CD4-positive, alpha-beta T cell treated with Interleukin-12 subunit alpha and Interleukin-12 subunit beta, for 1 hour (primary cell): ENCODE results near the gene REEP1.
"Not testable (repeated sequence)": the region's sequence is repeated elsewhere in the genome, so short reads cannot be mapped to it uniquely, and the experiment has no call there.

Source experiments
- DNase-seq: peaks from one replicate; pipeline ENCODE4 v3.0.0-alpha.2; 2020

REEP1 gene

DNA sequence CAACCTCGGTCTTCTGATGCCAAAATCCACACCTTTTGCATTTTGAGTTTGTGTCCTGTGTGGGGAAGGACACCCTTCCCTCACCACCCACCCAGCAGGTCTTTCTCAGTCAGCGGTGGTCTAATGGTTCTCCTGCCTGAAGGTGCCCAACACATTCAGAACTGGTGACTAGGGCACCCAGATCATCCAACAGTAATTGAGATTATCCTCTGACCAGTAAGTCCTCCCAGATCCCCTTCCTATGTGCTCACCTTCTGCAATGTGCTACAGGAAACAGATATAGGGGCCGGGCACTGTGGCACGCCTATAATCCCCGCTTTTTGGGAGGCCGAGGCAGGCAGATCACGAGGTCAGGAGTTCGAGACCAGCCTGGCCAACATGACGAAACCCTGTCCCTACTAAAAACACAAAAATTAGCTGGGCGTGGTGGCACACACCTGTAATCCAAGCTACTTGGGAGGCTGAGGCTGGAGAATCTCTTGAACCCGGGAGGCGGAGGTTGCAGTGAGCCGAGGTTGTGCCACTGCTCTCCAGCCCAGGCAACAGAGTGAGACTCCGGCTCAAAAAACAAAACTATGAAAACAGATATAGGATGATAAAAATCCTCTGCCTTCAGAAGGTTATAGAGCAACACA is 56.2 kb downstream of the REEP1 start:
- no peak for DNase-seq

- no peak for DNase-seq
These were observed 57.2 kb downstream of the REEP1 start for GRCh38 chr2:86280191-86280667.

DNA sequence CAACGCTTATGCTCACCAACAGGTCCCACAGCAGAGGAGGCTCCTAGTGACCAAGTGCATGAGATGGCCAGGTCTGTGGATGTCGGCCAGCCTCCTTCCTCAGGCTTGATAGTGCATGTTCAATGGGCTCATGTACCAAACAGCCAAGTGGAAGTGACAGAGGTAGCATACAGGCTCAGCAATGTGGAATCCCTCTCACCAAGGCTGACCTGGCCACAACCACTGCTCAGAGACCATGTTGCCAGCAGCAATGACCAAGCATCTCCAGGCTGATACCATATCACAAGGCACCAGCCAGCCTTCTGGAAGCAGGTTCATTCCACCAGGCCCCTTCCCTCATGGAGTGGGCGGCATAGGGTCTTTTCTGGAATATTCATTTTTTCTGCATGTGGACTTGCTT is 61.5 kb downstream of the REEP1 start:
- no peak for DNase-seq

- no peak for DNase-seq
These were observed 62.0 kb downstream of the REEP1 start for GRCh38 chr2:86275384-86275799.

DNA sequence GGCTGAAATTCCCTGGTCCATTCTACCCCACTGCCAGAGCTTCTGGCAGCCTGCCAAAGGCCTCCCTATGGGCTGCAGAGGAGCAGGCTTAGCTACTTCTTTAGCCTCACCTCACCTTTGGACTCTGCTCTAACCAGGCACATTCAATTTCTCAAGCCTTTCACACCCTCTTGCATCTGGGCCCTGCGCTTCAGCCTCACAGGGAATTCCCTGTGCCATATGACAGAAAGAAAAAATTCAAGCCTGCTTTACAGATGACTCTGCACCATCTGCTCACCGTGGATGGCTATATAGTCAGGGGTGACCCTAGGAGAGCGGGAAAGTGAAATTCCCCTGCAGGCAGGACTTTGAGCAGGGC is 62.5 kb downstream of the REEP1 start:
- no peak for DNase-seq

- no peak for DNase-seq
These were observed 63.0 kb downstream of the REEP1 start for GRCh38 chr2:86274265-86274917.

- DNase-seq, result no peak
These were observed 65.3 kb downstream of the REEP1 start for GRCh38 chr2:86272111-86272510.

GRCh38 chr2:86271248-86271647 is 66.2 kb downstream of the REEP1 start:
- DNase-seq, result no peak

DNA sequence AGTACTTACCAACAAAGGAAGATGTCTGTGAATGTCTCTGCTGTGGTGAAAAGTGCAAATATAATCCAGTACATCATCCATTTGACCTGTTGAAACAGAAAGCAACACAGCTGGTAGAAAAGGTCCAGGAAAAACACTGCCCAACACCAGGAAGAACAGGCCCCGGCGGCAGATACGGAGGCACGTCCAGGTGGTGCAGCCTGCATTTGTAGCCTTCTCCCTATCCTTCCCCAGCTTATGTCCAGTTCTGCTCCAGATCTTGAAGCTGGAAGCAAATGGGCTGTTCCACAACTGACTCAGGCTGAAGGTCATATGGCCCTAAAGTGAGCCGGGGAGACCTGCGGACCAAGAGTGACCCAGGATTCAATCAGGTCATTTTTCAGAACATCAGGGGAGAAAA is 73.5 kb downstream of the REEP1 start:
- no peak for DNase-seq

DNA sequence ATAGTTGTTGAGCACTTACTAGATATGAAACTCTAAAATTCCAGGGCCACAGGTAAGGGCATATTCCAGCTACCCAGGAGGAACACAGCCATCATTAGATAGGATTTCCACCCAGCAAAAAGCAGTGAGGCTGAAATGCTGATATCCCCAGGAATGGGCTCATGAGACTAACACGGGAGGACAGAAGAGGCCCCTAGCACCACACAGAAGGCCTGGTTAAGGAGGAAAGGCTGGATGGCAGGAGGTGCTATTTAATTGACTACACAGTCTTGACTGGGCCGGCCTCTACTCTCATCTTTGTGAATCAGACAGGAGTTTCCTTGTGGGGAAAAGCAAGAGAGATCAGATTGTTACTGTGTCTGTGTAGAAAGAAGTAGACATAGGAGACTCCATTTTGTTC is 76.4 kb downstream of the REEP1 start:
- DNase-seq, result no peak

DNA sequence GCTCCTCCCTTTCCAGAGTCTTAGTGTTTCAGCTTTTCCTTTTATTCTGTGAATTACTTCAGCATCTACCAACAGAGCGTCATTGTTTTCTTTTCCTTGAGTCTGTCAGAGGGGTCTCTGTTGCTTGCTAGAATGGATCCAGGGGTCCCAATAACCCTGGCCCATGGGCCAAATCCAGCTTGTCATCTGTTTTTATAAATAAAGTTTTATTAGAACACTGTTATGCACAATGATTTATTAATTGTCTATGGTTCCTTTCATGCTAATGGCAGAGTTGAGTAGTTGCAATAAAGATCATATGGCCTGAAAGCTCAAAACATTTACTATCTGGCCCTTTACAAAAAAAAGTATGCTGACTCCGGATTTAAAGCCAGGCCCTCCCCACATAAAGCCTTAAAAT is 79.3 kb downstream of the REEP1 start:
- no peak for DNase-seq

DNA sequence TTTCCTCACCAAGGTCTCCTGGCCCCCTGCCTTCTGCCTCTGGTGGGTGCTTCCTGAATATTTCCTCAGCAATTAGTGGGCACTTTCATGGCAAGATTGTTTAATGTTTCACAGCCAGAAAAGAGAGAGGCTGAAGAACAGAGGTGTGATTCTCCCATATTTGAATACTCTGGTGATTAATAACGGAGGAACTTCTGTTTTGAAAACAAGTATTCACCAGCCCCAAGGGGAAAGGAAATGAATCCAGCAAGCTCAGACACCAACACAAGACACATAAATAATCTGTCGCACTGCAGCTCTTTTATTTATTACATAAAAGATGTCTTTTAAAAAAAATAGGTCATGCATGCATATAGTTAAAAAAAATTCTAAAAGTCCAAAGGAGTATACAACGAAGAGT is 80.4 kb downstream of the REEP1 start:
- DNase-seq, result no peak

DNA sequence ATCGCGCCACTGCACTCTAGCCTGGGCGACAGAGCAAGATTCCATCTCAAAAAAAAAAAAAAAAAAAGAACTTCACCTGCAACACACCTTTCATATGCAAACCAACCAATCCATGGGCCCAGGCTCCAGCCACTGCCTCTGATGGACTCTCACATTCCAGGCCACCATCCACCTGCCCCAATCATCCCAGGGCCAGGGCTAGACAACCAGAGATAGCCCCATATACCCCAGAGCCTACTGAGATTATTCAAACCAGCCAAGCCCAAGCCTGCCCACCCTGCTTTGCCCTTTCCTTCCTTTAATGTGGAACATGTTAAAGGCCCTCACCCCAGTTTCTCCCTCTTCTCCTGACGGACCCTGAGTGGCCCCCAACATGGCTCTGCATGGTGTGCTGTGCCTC is 81.1 kb downstream of the REEP1 start:
- no peak for DNase-seq

- no peak for DNase-seq
These were observed 82.6 kb downstream of the REEP1 start for GRCh38 chr2:86254576-86255538.

- no peak for DNase-seq
These were observed 84.0 kb downstream of the REEP1 start for GRCh38 chr2:86253424-86253823.

- DNase-seq, result no peak
These were observed 85.6 kb downstream of the REEP1 start for GRCh38 chr2:86251840-86252266.

DNA sequence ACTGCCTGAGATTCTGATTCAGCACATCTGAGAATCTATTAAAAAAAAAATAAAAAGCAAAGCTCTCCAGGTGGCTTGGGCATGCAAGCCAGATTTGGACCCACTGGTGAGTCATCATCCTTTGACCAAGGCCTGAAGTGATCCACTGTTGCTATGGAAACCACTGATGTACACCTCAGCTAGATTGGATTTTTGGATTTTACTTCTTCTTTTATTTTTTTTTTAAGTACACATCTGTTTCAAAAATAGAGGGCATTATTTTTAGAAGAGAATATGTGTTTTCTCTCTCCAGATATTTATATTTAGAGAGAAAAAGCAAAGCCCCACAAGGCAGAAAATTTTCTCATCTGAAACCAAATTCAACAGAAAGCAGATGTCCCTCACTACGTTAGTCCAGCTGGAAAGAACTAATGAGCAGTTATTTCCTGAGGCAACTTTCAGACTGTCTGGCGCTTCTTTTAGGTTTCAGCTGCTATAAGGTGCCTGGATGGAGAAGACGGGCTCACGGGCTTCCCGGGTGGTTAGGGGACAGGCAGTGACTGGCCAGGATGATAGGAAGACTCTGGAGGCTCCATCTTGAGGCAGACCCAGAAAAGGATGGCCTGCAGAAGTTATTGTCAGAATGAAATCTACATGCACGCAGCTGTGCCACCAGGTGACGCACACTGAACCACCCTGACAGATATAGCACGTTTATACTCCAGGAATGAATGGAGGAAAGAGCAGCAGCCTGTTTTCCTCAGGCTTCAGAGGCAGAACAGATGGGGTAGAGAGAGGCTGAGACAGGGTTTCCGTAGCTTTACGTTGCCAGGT is 87.6 kb downstream of the REEP1 start:
- no peak for DNase-seq

GRCh38 chr2:86249176-86249575 is 88.2 kb downstream of the REEP1 start:
- no peak for DNase-seq

DNA sequence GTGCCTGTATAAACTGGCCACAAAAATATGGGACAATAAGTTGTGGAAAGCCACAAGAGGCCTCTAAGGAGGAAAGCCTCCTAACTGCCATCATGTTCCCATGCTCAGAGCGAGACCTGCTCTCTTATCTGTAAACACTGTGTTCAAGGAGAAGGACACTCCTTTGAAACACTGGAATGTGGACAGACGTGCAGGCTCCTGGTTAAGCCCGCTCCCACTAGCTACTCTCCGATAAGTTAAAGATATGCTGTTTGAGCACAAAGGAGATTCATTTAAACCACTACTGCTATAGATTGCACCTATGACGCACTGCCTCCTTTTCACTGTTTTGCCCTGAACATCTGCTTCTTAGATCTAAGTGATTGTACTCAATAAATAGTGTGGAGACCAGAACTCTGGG is 92.2 kb downstream of the REEP1 start:
- not testable (repeated sequence) for DNase-seq

- DNase-seq, result not testable (repeated sequence)
These were observed 92.6 kb downstream of the REEP1 start for GRCh38 chr2:86244781-86245180.

DNA sequence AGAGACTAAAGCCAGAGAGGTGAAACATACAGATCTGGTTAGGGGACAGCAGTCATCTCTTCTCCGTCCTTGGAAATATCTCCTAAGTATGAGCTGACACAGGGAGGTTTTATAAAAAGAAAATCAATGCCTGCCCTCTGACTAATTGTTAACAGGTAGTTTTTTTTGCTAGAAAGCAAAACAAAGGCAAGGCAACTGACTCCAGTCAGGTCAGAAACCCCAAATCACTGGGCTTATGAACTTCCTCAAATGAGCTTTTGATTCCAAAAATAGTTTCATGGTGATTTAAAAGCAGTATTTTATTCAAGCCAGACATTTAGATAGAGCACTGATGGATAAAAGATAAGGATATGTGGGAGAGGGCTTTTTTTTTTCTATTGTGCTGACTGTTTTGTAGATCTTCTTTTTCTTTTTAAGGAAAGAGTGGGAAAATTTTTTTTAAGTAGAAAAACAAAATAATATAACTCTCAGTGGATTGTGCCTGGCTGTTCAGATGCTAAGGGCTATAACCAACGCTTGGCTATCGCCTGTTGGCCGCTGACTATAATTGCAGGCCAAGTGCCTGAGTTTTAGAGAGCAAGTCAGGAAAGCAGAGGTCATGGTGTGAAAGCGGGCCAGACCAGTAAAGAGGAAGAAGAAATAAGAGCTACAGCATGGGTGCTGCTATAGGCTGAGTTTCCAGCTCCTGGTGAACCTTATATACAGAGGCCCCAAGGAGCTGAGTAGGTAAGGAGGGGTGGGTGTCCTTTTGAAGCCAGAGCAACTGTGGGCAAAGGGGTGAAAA is 93.3 kb downstream of the REEP1 start:
- no peak for DNase-seq

- DNase-seq, result no peak
These were observed 94.2 kb downstream of the REEP1 start for GRCh38 chr2:86243272-86243671.
